K562 (cell line): ENCODE data around the gene CDK5R2. TPM values are rescaled to one million over a fixed set of nuclear protein-coding genes. Genes with fewer than 3 reads are reported as not detected.
A peak's percentile ranks its signal among the peaks of the same experiment; 100 is the strongest.

Experiments used
- ATAC-seq: fragments of 200-7000 bp; cut with Tn5 transposase; 3 replicates; pipeline ENCODE4 v1.9.1; 2020; ENCODE audit warnings: moderate library complexity
- BruUV-seq: library from RNA; stranded (reverse); fragments of 400-500 nt; replicated peaks from 2 replicates; lab custom pipeline; 2021; lab: Mats Ljungman, UMichigan
- CTCF ChIA-PET: fragments of 300-600 bp; formaldehyde crosslinking; extraction: SDS; loops from one replicate; lab custom pipeline; 2021; ENCODE audit warnings: low intra/inter-chr PET ratio; lab: Yijun Ruan, JAX
- POLR2A ChIA-PET: fragments of 300-600, 350-650 bp; sonication (Branson Sonifier 250); formaldehyde crosslinking; extraction: SDS; loops from one replicate; lab custom pipeline; 2021; ENCODE audit warnings: antibody characterized with exemption, inconsistent platforms; lab: Yijun Ruan, JAX
- DNase-seq, 4 experiments: peaks; one replicate each; pipeline versions ENCODE4 v3.0.0 to v3.0.0-alpha.2; 2011 to 2018; ENCODE audit warnings: low spot score in 3 of 4, mixed read lengths in 3 of 4; ENCODE audit errors: extremely low read depth in 1 of 4
- FAIRE-seq: peaks from 2 replicates; lab custom pipeline; 2011; peaks lifted over from hg19 to GRCh38; lab: Jason Lieb, UNC
- H2AFZ ChIP-seq: 2 replicates; pipeline ENCODE4 v1.6.0; 2011; ENCODE audit warnings: low read depth, low read length, control low read depth, inconsistent platforms
- H3K27ac ChIP-seq: fragments of 200-600 bp; 3 replicates; pipeline ENCODE4 v1.8.0; 2011; ENCODE audit warnings: low read depth, mild to moderate bottlenecking, control low read depth, inconsistent platforms, low read length, moderate library complexity, mixed read lengths; ENCODE audit errors: extremely low read depth
- H3K27me3 ChIP-seq, 2 experiments: fragments of 300-600 bp in 1 of 2; 2 replicates in 1 of 2; 3 replicates in 1 of 2; pipeline versions ENCODE4 v1.6.0 to v1.8.0; 2011; ENCODE audit warnings: inconsistent platforms in 2 of 2, low read length in 2 of 2, mild to moderate bottlenecking in 1 of 2, mixed read lengths in 1 of 2, moderate library complexity in 1 of 2; ENCODE audit not compliant: control insufficient read depth in 2 of 2, insufficient read depth in 2 of 2
- H3K36me3 ChIP-seq: fragments of 300-600 bp; 3 replicates; pipeline ENCODE4 v1.8.0; 2011; ENCODE audit warnings: mild to moderate bottlenecking, low read length, inconsistent platforms; ENCODE audit not compliant: control insufficient read depth, insufficient read depth
- H3K4me1 ChIP-seq, 2 experiments: fragments of 200-600 bp in 1 of 2; replicated peaks in 1 of 2; 2 replicates in 1 of 2; 3 replicates in 1 of 2; pipeline versions ENCODE4 v1.5.1 to v1.8.0; 2011; ENCODE audit warnings: inconsistent platforms in 2 of 2, low read length in 2 of 2, mild to moderate bottlenecking in 1 of 2, mixed read lengths in 1 of 2, moderate library complexity in 1 of 2; ENCODE audit not compliant: control insufficient read depth in 2 of 2, insufficient read depth in 2 of 2
- H3K4me2 ChIP-seq: 2 replicates; pipeline ENCODE4 v1.6.1; 2011; ENCODE audit warnings: low read length, control low read depth, inconsistent platforms, mixed read lengths; ENCODE audit not compliant: insufficient read depth
- H3K4me3 ChIP-seq: fragments of 200-600 bp; sonication (generic), shearing (Covaris generic); 2 replicates; pipeline ENCODE4 v1.5.1; 2016; ENCODE audit warnings: control low read depth, inconsistent platforms
- H3K79me2 ChIP-seq: fragments of 200-600 bp; 3 replicates; pipeline ENCODE4 v1.8.0; 2011; ENCODE audit warnings: low read length, inconsistent platforms; ENCODE audit not compliant: control insufficient read depth, insufficient read depth
- H3K9ac ChIP-seq, 2 experiments: 2 replicates each; pipeline versions ENCODE4 v1.6.0 to v1.6.1; 2011; ENCODE audit warnings: low read depth in 2 of 2, low read length in 2 of 2, control low read depth in 1 of 2, inconsistent platforms in 1 of 2, mild to moderate bottlenecking in 1 of 2, mixed read lengths in 1 of 2; ENCODE audit not compliant: insufficient read depth in 1 of 2
- H3K9me1 ChIP-seq: one replicate; pipeline ENCODE4 v1.6.0; 2011; ENCODE audit warnings: inconsistent platforms, mild to moderate bottlenecking, low read length, moderate library complexity; ENCODE audit not compliant: control insufficient read depth, insufficient read depth
- H3K9me3 ChIP-seq: replicated peaks from 2 replicates; pipeline ENCODE4 v1.5.1; 2011; ENCODE audit warnings: low read depth, low read length, inconsistent platforms; ENCODE audit not compliant: control insufficient read depth, insufficient read depth
- H4K20me1 ChIP-seq: replicated peaks from 2 replicates; pipeline ENCODE4 v1.6.1; 2011; ENCODE audit warnings: low read length, inconsistent platforms, mixed read lengths; ENCODE audit not compliant: control insufficient read depth, insufficient read depth
- AFF1 ChIP-seq, 2 experiments: fragments of 450-650 bp; IDR thresholded peaks; 2 replicates each; pipeline ENCODE4 v1.6.1; 2018; ENCODE audit warnings: mild to moderate bottlenecking in 2 of 2, low read depth in 1 of 2; ENCODE audit not compliant: partially characterized antibody in 2 of 2
- ARID2 ChIP-seq: fragments of 450-650 bp; IDR thresholded peaks from 2 replicates; pipeline ENCODE4 v1.6.1; 2017; ENCODE audit warnings: antibody characterized with exemption, mild to moderate bottlenecking
- EHMT2 ChIP-seq: fragments of 450-650 bp; IDR thresholded peaks from 2 replicates; pipeline ENCODE4 v1.6.1; 2018; ENCODE audit warnings: antibody characterized with exemption
- EP400 ChIP-seq: fragments of 450-650 bp; IDR thresholded peaks from 2 replicates; pipeline ENCODE4 v1.6.1; 2017; ENCODE audit warnings: antibody characterized with exemption, mild to moderate bottlenecking, moderate library complexity
- FOXP1 ChIP-seq: sonication (generic); formaldehyde crosslinking; IDR thresholded peaks from 2 replicates; pipeline ENCODE4 v1.8.0; 2022; ENCODE audit warnings: mild to moderate bottlenecking, missing genetic modification reagents
- MIER1 ChIP-seq: fragments of 450-650 bp; IDR thresholded peaks from 2 replicates; pipeline ENCODE4 v1.6.1; 2016; ENCODE audit warnings: antibody characterized with exemption, mild to moderate bottlenecking, low read depth
- NCOR1 ChIP-seq: fragments of 450-650 bp; IDR thresholded peaks from 2 replicates; pipeline ENCODE4 v1.6.1; 2016; ENCODE audit warnings: mild to moderate bottlenecking, moderate library complexity
- PHF20 ChIP-seq: fragments of 450-650 bp; IDR thresholded peaks from 2 replicates; pipeline ENCODE4 v1.6.1; 2018; ENCODE audit not compliant: partially characterized antibody
- PTRF ChIP-seq: fragments of 450-650 bp; IDR thresholded peaks from 2 replicates; pipeline ENCODE4 v1.6.1; 2016; ENCODE audit warnings: mild to moderate bottlenecking, missing genetic modification characterization, missing compliant biosample characterization
- SOX6 ChIP-seq: fragments of 450-650 bp; IDR thresholded peaks from 2 replicates; pipeline ENCODE4 v1.6.1; 2014; ENCODE audit warnings: mild to moderate bottlenecking
- TBL1XR1 ChIP-seq, 2 experiments: IDR thresholded peaks; 2 replicates each; pipeline ENCODE4 v1.6.1; 2012; ENCODE audit warnings: improper control_type of control experiment in 2 of 2, low read length in 2 of 2, mild to moderate bottlenecking in 1 of 2
- VEZF1 ChIP-seq: fragments of 200-800 bp; sonication (Bioruptor generic); IDR thresholded peaks from 2 replicates; pipeline ENCODE4 v1.6.1; 2017; ENCODE audit warnings: missing genetic modification characterization, missing compliant biosample characterization
- ZBTB17 ChIP-seq: fragments of 450-650 bp; formaldehyde crosslinking; IDR thresholded peaks from 2 replicates; pipeline ENCODE4 v1.4.0; 2020; ENCODE audit warnings: mild to moderate bottlenecking
- ZNF384 ChIP-seq: IDR thresholded peaks from 2 replicates; pipeline ENCODE4 v1.6.1; 2012; ENCODE audit warnings: low read depth, low read length, improper control_type of control experiment
- ZNF511 ChIP-seq: sonication (generic); formaldehyde crosslinking; IDR thresholded peaks from 2 replicates; pipeline ENCODE4 v1.8.0; 2022; ENCODE audit warnings: mild to moderate bottlenecking, missing genetic modification reagents
- ZNF76 ChIP-seq: fragments of 250-450 bp; sonication (Bioruptor Pico); IDR thresholded peaks from 2 replicates; pipeline ENCODE4 v1.4.0; 2020; ENCODE audit warnings: mild to moderate bottlenecking, moderate library complexity, borderline replicate concordance
- WGBS: fragments of 100-300 bp; shearing (Covaris generic); methylation state at CpG from one replicate; pipeline ENCODE4 v1.1.6; 2016; ENCODE audit warnings: low coverage, mixed read lengths; ENCODE audit not compliant: insufficient coverage; ENCODE audit errors: missing lambda C conversion rate; 5-methylcytosine and 5-hydroxymethylcytosine counted together
- in situ Hi-C: fragments of 300-500 bp; cut with MboI; formaldehyde crosslinking; loops from 4 replicates; pipeline ENCODE4 v1.15.0; 2018; ENCODE audit warnings: inconsistent platforms, mixed read lengths
- intact Hi-C: fragments of 100-400 bp; cut with micrococcal nuclease; formaldehyde crosslinking; loops from 2 replicates; pipeline ENCODE4 v1.14.2; 2022
- polyA plus RNA-seq, 8 experiments: library from polyadenylated mRNA; depleted of rRNA in 4 of 8; stranded (reverse) in 5 of 8; unstranded in 3 of 8; fragments of >200 nt; fragmentation: Nextera tagmentation in 2 of 8; fragmentation: Illumina TruSeq in 1 of 8; extraction: Ambion mirVana in 2 of 8; extraction: Trizol in 1 of 8; gene quantifications; 2 replicates each; pipeline versions ENCODE4 v1.2.1 to v1.2.3, GENCODE V29; 2011 to 2014; ENCODE audit warnings: inconsistent platforms in 1 of 8, missing spikeins in 1 of 8
- total RNA-seq, 7 experiments: library from RNA; depleted of rRNA in 6 of 7; stranded (reverse); fragments of >200 nt in 6 of 7; fragmentation: Illumina TruSeq in 2 of 7; extraction: Trizol in 2 of 7; gene quantifications; 2 replicates each; pipeline versions ENCODE4 v1.2.1 to v1.2.3, GENCODE V29; 2011 to 2021; ENCODE audit warnings: low replicate concordance in 1 of 7

The CDK5R2 gene
- total and polyA plus RNA-seq, 9 of the 15 experiments (the other 6 are each of a cell fraction or from before 2014, with no cell fraction given), result 0.09 TPM; not detected in 8

GRCh38 chr2:218961651-218962570 is 2.4 kb downstream of the CDK5R2 start:
- intact Hi-C loops, result loop anchor here (5.0 kb wide), 1 partner anchor 55 kb away; no protein-coding TSS in a partner anchor
- no peaks in the 10 kb centered on the region for H3K79me2 ChIP-seq
- H3K4me2 ChIP-seq, result no peak overlapping the region
- no peak for TF ChIP-seq EP400
- peak; percentile 86 for TF ChIP-seq VEZF1 (CRISPR knock-in tag)
- no peak for TF ChIP-seq ARID2
- peak; percentile 58 for TF ChIP-seq MIER1
- TF ChIP-seq ZNF384, result no peak
- TF ChIP-seq SOX6, result no peak
- no peak for TF ChIP-seq ZNF76 (CRISPR knock-in tag)
- no peak for TF ChIP-seq ZNF511 (CRISPR knock-in tag)
- TF ChIP-seq NCOR1, result no peak
- no peak for TF ChIP-seq PTRF (tag)
- no peak for TF ChIP-seq PHF20
- TF ChIP-seq EHMT2, result peak; percentile 83
- TF ChIP-seq ZBTB17 (CRISPR knock-in tag), result no peak
- no peak for TF ChIP-seq FOXP1 (CRISPR knock-in tag)
- no peak for TF ChIP-seq TBL1XR1 (IDR thresholded peaks at IDR 0.05; ENCODE audit: low read length in 2 of 2)
- TF ChIP-seq AFF1 (IDR thresholded peaks at IDR 0.05; ENCODE audit: low read depth in 1 of 2, partially characterized antibody in 2 of 2), result peak in 1 of 2 experiments; percentile 55

More at GRCh38 chr2:218961651-218962570, 2.4 kb downstream of the CDK5R2 start:
- CTCF ChIA-PET, result interaction anchor here (0.7 kb wide), 1 partner anchor 19 kb away, joined by 4 read pairs; no protein-coding TSS in a partner anchor
- ATAC-seq (0 out of 3 replicates have a peak, but pooled peaks have one; percentile 29), DNase-seq (peak; percentile 47 to 77 (median 72)), FAIRE-seq (no peak)
- in situ Hi-C loops, result no loop called here
- POLR2A ChIA-PET, result interaction anchor here (0.7 kb wide), 1 partner anchor 84 kb away, joined by 3 read pairs; no protein-coding TSS in a partner anchor
- H3K9me3 ChIP-seq, result no peaks in the 10 kb centered on the region
- H2AFZ ChIP-seq, result no peak overlapping the region
- H3K4me3 ChIP-seq, result no peak overlapping the region
- 22% methylated on average over 10 of the region's 34 CpGs for WGBS
- BruUV-seq, result no TSS peak
- H4K20me1 ChIP-seq, result no peaks in the 10 kb centered on the region
- H3K27me3 ChIP-seq, result peaks cover 7 to 29% of the 10 kb centered on the region in 2 experiments; a peak in 4 of 5 replicates
- H3K36me3 ChIP-seq, result no peaks in the 10 kb centered on the region
- H3K9me1 ChIP-seq, result no peaks in the 10 kb centered on the region
- no peak overlapping the region for H3K27ac ChIP-seq
- no peak overlapping the region for H3K9ac ChIP-seq
- H3K4me1 ChIP-seq, result peaks cover 11 to 31% of the 10 kb centered on the region in 2 experiments; a peak in 4 of 5 replicates
